ENCODE data around the gene TRMU. TPM values are rescaled to one million over a fixed set of nuclear protein-coding genes. Genes with fewer than 3 reads are reported as not detected.

The TRMU gene
- total and polyA plus RNA-seq, 2 of the 4 experiments (the other 2 are of a cell fraction), result 19.0 to 36.4 TPM

- CTCF ChIA-PET, result no interaction called here
- Histone ChIP-seq H3K79me1 (ENCODE audit: low read depth in 1 of 2, low read length in 2 of 2) (no peaks in the 10 kb centered on the region), H3K56ac (ENCODE audit: extremely low read depth, insufficient read depth, low read length) (no peak overlapping the region), H3K36me3 (ENCODE audit: control insufficient read depth, insufficient read depth, low read length) (no peaks in the 10 kb centered on the region), H2BK15ac (ENCODE audit: low read depth, low read length) (no peak overlapping the region), H3K9me1 (ENCODE audit: insufficient read depth, low read length) (no peaks in the 10 kb centered on the region; the same call in 1 of the 2 replicates), H2BK20ac (ENCODE audit: low read depth, low read length) (no peak overlapping the region), H4K91ac (ENCODE audit: insufficient read depth, low read depth, low read length) (no peak overlapping the region), H2AFZ (replicated peaks; ENCODE audit: low read length, poor library complexity) (no peak overlapping the region), H2AK9ac (replicated peaks; ENCODE audit: low read depth, low read length, poor library complexity) (no peak overlapping the region), H3K9me3 (ENCODE audit: control insufficient read depth, insufficient read depth, low read length) (peaks cover 6% of the 10 kb centered on the region), H4K8ac (ENCODE audit: low read depth in 2 of 2, low read length in 2 of 2) (no peak overlapping the region), H3K27me3 (ENCODE audit: control insufficient read depth, insufficient read depth, low read length) (peaks cover 14% of the 10 kb centered on the region; the same call in 1 of the 2 replicates), H3K4me3 (ENCODE audit: insufficient read depth, low read depth, low read length) (no peak overlapping the region), H2BK120ac (ENCODE audit: low read depth, low read length) (no peak overlapping the region), H4K5ac (ENCODE audit: low read depth, low read length) (no peak overlapping the region), H3K4me1 (ENCODE audit: control insufficient read depth, insufficient read depth, low read length) (no peaks in the 10 kb centered on the region; the same call in 1 of the 2 replicates), H3K27ac (ENCODE audit: insufficient read depth, low read length) (no peak overlapping the region), H3K4ac (ENCODE audit: low read depth, low read length) (no peak overlapping the region), H3K18ac (ENCODE audit: low read depth, low read length) (no peak overlapping the region), H3K14ac (replicated peaks; ENCODE audit: low read depth, low read length) (no peak overlapping the region), H3K9ac (ENCODE audit: low read depth, low read length) (no peak overlapping the region), H3K23ac (ENCODE audit: low read depth, low read length) (no peak overlapping the region), H2AK5ac (ENCODE audit: low read depth, low read length) (no peak overlapping the region), H2BK5ac (ENCODE audit: low read depth, low read length, poor library complexity, severe bottlenecking) (no peak overlapping the region), H4K20me1 (ENCODE audit: insufficient read depth, low read length) (no peaks in the 10 kb centered on the region), H3K4me2 (ENCODE audit: low read depth, low read length) (no peak overlapping the region)
- in situ Hi-C loops (cut with MboI; ENCODE audit: low sequenced_read_pairs) (no loop called here), intact Hi-C loops (cut with micrococcal nuclease) (no loop called here), dilution Hi-C loops (cut with HindIII; ENCODE audit: low sequenced_read_pairs, unreplicated experiment) (no loop called here)
- no TSS peak for BruUV-seq (replicated peaks)
- TF ChIP-seq RFX5 (IDR thresholded peaks at IDR 0.05; ENCODE audit: low read depth, low read length), result no peak
- TF ChIP-seq, protein P1, sequence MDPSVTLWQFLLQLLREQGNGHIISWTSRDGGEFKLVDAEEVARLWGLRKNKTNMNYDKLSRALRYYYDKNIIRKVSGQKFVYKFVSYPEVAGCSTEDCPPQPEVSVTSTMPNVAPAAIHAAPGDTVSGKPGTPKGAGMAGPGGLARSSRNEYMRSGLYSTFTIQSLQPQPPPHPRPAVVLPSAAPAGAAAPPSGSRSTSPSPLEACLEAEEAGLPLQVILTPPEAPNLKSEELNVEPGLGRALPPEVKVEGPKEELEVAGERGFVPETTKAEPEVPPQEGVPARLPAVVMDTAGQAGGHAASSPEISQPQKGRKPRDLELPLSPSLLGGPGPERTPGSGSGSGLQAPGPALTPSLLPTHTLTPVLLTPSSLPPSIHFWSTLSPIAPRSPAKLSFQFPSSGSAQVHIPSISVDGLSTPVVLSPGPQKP (IDR thresholded peaks at IDR 0.05; ENCODE audit: borderline replicate concordance, low read depth, low read length), result no peak
- TF ChIP-seq BHLHE40 (IDR thresholded peaks at IDR 0.05; ENCODE audit: low read depth, low read length), result no peak
- no peak for TF ChIP-seq RCOR1 (IDR thresholded peaks at IDR 0.05; ENCODE audit: insufficient replicate concordance, low read length)
- TF ChIP-seq CEBPB (IDR thresholded peaks at IDR 0.05; ENCODE audit: low read depth, low read length), result no peak
- no peak for TF ChIP-seq POLR2A (IDR thresholded peaks at IDR 0.05; ENCODE audit: low read depth, low read length)
- no peak for TF ChIP-seq NFE2L2 (IDR thresholded peaks at IDR 0.05; ENCODE audit: low read depth, low read length)
- no peak for TF ChIP-seq MAZ (IDR thresholded peaks at IDR 0.05; ENCODE audit: borderline replicate concordance, low read depth, low read length)
- TF ChIP-seq SMC3 (IDR thresholded peaks at IDR 0.05; ENCODE audit: low read depth, low read length), result no peak
- TF ChIP-seq FOS (IDR thresholded peaks at IDR 0.05; ENCODE audit: low read depth, low read length), result no peak
- no peak for TF ChIP-seq MAFK (IDR thresholded peaks at IDR 0.05; ENCODE audit: low read depth, low read length)
- TF ChIP-seq, protein P2, sequence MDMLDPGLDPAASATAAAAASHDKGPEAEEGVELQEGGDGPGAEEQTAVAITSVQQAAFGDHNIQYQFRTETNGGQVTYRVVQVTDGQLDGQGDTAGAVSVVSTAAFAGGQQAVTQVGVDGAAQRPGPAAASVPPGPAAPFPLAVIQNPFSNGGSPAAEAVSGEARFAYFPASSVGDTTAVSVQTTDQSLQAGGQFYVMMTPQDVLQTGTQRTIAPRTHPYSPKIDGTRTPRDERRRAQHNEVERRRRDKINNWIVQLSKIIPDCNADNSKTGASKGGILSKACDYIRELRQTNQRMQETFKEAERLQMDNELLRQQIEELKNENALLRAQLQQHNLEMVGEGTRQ (IDR thresholded peaks at IDR 0.05; ENCODE audit: low read depth, low read length), result no peak
- TF ChIP-seq, protein P3, sequence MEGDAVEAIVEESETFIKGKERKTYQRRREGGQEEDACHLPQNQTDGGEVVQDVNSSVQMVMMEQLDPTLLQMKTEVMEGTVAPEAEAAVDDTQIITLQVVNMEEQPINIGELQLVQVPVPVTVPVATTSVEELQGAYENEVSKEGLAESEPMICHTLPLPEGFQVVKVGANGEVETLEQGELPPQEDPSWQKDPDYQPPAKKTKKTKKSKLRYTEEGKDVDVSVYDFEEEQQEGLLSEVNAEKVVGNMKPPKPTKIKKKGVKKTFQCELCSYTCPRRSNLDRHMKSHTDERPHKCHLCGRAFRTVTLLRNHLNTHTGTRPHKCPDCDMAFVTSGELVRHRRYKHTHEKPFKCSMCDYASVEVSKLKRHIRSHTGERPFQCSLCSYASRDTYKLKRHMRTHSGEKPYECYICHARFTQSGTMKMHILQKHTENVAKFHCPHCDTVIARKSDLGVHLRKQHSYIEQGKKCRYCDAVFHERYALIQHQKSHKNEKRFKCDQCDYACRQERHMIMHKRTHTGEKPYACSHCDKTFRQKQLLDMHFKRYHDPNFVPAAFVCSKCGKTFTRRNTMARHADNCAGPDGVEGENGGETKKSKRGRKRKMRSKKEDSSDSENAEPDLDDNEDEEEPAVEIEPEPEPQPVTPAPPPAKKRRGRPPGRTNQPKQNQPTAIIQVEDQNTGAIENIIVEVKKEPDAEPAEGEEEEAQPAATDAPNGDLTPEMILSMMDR (conservative IDR thresholded peaks at IDR 0.05; ENCODE audit: low read depth, low read length), result no peak
- no peak for TF ChIP-seq RAD21 (IDR thresholded peaks at IDR 0.05; ENCODE audit: low read length)
- TF ChIP-seq CHD1 (IDR thresholded peaks at IDR 0.05; ENCODE audit: low read depth, low read length), result no peak
- TF ChIP-seq MXI1 (IDR thresholded peaks at IDR 0.05; ENCODE audit: borderline replicate concordance, low read depth, low read length), result no peak
- POLR2A ChIA-PET (ENCODE audit: unreplicated experiment), result interaction anchor here (0.6 kb wide), 1 partner anchor 360 kb away, joined by 22 read pairs; no protein-coding TSS in a partner anchor
- WGBS, 2 experiments (ENCODE audit: extremely low coverage in 2 of 2, insufficient read length in 1 of 2), result 0% methylated on average over 1 of the region's 8 CpGs; no CpG with 5 or more reads in 1 of the 2 experiments
- no peak for ATAC-seq (ENCODE audit: low read depth)
- DNase-seq, result no peak
Measured at GRCh38 chr22:46373159-46373558, 37.6 kb downstream of the TRMU start.
